DND-41 (cell line): ENCODE results near the gene CERKL.

Experiments used
- EZH2 ChIP-seq: IDR thresholded peaks from 3 replicates; pipeline ENCODE4 v1.6.1; 2012; ENCODE audit warnings: borderline replicate concordance, low read depth, mild to moderate bottlenecking, moderate library complexity, low read length, inconsistent platforms; ENCODE audit not compliant: severe bottlenecking
- TF ChIP-seq, protein P1 (sequence below): IDR thresholded peaks from 2 replicates; pipeline ENCODE4 v1.5.1; 2012; ENCODE audit warnings: borderline replicate concordance, low read length, moderate library complexity, mild to moderate bottlenecking; ENCODE audit not compliant: poor library complexity, severe bottlenecking; ENCODE audit errors: extremely low read depth

DNA sequence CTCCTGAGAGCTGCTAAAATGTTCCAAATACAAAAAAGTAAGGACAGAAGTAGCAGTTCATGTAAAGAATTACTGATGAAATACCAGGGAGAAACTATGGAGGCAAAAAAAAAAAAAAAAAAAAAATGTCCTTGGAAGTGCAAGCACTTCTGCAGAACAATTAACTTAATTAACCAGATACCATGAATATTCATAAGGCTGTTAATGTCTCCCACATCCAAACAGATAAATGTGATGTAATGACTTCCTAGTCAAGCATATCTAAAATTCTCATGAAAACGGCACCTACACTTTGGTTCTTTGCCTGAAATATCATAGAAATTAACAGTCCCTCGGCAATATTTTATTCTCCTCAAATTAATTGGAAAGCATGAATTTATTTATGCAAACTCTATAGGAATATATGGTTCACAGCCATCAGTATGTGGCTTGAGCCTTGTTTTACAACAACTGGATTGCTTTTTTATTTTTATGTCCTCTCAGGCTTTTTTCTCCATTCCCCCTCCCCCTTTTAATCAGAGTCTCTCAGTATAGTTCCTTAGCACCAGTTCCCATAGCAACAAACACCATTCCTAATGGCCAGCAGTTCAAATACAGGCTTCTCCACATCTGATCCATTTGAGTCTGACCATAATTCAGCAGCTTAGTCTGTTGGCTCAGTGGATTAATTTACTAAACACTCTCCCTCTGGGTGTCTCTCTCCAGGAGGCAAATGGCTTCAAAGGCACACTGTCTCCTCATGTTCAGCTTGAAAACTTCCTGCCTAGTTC lies 102.7 kb downstream of the CERKL start:
- TF ChIP-seq, protein P1, sequence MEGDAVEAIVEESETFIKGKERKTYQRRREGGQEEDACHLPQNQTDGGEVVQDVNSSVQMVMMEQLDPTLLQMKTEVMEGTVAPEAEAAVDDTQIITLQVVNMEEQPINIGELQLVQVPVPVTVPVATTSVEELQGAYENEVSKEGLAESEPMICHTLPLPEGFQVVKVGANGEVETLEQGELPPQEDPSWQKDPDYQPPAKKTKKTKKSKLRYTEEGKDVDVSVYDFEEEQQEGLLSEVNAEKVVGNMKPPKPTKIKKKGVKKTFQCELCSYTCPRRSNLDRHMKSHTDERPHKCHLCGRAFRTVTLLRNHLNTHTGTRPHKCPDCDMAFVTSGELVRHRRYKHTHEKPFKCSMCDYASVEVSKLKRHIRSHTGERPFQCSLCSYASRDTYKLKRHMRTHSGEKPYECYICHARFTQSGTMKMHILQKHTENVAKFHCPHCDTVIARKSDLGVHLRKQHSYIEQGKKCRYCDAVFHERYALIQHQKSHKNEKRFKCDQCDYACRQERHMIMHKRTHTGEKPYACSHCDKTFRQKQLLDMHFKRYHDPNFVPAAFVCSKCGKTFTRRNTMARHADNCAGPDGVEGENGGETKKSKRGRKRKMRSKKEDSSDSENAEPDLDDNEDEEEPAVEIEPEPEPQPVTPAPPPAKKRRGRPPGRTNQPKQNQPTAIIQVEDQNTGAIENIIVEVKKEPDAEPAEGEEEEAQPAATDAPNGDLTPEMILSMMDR: no peak
- TF ChIP-seq EZH2: no peak
